GM12891 (cell line): ENCODE measurements around the gene NAALADL2.

Experiments used
- PAX5 ChIP-seq: IDR thresholded peaks from 2 replicates; pipeline ENCODE4 v1.6.1; 2011; ENCODE audit warnings: low read length, moderate library complexity, mild to moderate bottlenecking; ENCODE audit not compliant: insufficient read depth, severe bottlenecking
- POLR2A ChIP-seq: IDR thresholded peaks from 2 replicates; pipeline ENCODE4 v1.6.1; 2011; ENCODE audit warnings: low read depth, low read length, control low read depth
- POLR2AphosphoS5 ChIP-seq: IDR thresholded peaks from 2 replicates; pipeline ENCODE4 v1.6.1; 2011; ENCODE audit warnings: low read depth, low read length, control low read depth
- SPI1 ChIP-seq: IDR thresholded peaks from 2 replicates; pipeline ENCODE4 v1.6.1; 2011; ENCODE audit warnings: low read depth, low read length, control low read depth
- TAF1 ChIP-seq: IDR thresholded peaks from 2 replicates; pipeline ENCODE4 v1.6.1; 2011; ENCODE audit warnings: low read depth, low read length, control low read depth

DNA sequence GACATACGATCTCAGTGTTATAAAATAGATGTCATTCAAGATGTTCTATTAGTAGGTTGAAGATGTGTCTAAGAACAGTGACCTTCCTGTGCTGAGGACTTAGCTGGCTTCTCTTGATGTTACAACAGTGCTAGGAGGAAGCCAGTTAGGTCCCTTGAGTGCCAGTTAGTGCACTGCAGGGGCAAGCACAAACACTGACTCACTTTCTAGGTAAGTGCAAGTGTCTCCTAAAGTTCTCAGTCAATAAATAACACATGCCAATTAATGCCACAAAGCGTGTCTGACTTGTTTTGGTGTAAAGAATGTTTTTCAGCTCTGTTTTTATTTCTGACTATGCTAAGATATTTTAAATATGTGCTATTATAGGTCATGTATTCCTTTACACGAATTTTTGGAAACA is 211.8 kb downstream of the NAALADL2 start:
- TF ChIP-seq POLR2AphosphoS5 (no peak), POLR2A (no peak), TAF1 (no peak), SPI1 (no peak), PAX5 (no peak)
